Measurements from ENCODE around the gene TFCP2.

TFCP2 gene

GRCh38 chr12:51199366-51199945, 26.5 kb upstream of the TFCP2 start:
- no peak overlapping the region for H4K91ac ChIP-seq (ENCODE audit: low read depth, low read length)
- H3K4me3 ChIP-seq (ENCODE audit: low read depth, low read length), result no peak overlapping the region
- H3K14ac ChIP-seq (ENCODE audit: low read length), result no peak overlapping the region
- no peak overlapping the region for H4K12ac ChIP-seq (ENCODE audit: low read depth, low read length)
- no peak overlapping the region for H3K4me2 ChIP-seq (ENCODE audit: low read length)
- H3K23ac ChIP-seq (ENCODE audit: low read length), result no peak overlapping the region
- H2AK5ac ChIP-seq (ENCODE audit: low read length), result no peak overlapping the region
- DNase-seq, result no peak
- no peak overlapping the region for H2AFZ ChIP-seq (ENCODE audit: insufficient read depth, low read length, poor library complexity)
- H4K8ac ChIP-seq (ENCODE audit: low read depth, low read length), result no peak overlapping the region
- no peak overlapping the region for H2BK120ac ChIP-seq (ENCODE audit: insufficient read depth, low read length, poor library complexity)
- H2BK12ac ChIP-seq (ENCODE audit: low read length), result no peak overlapping the region
- H3K18ac ChIP-seq (ENCODE audit: low read length), result no peak overlapping the region
- no peaks in the 10 kb centered on the region for H3K9me3 ChIP-seq (ENCODE audit: insufficient read depth, low read depth, low read length)
- no peaks in the 10 kb centered on the region for H3K79me2 ChIP-seq (ENCODE audit: control insufficient read depth, insufficient read depth, low read length, poor library complexity)
- H3K36me3 ChIP-seq (ENCODE audit: control insufficient read depth in 1 of 2, insufficient read depth in 2 of 2, low read length in 2 of 2), result no peaks in the 10 kb centered on the region
- H2BK5ac ChIP-seq (ENCODE audit: low read depth, low read length, poor library complexity), result no peak overlapping the region
- no peak overlapping the region for H3K9ac ChIP-seq (ENCODE audit: low read length)
- H3K79me1 ChIP-seq (ENCODE audit: low read length), result no peaks in the 10 kb centered on the region
- H3K4ac ChIP-seq (ENCODE audit: low read depth, low read length), result no peak overlapping the region
- WGBS (ENCODE audit: extremely low coverage, insufficient coverage, insufficient read length), result no CpG with 5 or more reads among the region's 10 CpGs
- H3K4me1 ChIP-seq (ENCODE audit: control insufficient read depth in 1 of 2, insufficient read depth in 2 of 2, low read length in 2 of 2), result no peaks in the 10 kb centered on the region
- no peaks in the 10 kb centered on the region for H3K27me3 ChIP-seq (ENCODE audit: insufficient read depth, low read length)
- H3K27ac ChIP-seq (ENCODE audit: low read depth, low read length), result no peak overlapping the region

- H2BK120ac ChIP-seq (ENCODE audit: insufficient read depth, low read length, poor library complexity), result no peak overlapping the region
- H3K4me2 ChIP-seq (ENCODE audit: low read length), result no peak overlapping the region
- H3K36me3 ChIP-seq (ENCODE audit: control insufficient read depth in 1 of 2, insufficient read depth in 2 of 2, low read length in 2 of 2), result no peaks in the 10 kb centered on the region
- H4K91ac ChIP-seq (ENCODE audit: low read depth, low read length), result no peak overlapping the region
- H2BK5ac ChIP-seq (ENCODE audit: low read depth, low read length, poor library complexity), result no peak overlapping the region
- H3K9me3 ChIP-seq (ENCODE audit: insufficient read depth, low read depth, low read length), result no peaks in the 10 kb centered on the region
- H3K79me1 ChIP-seq (ENCODE audit: low read length), result no peaks in the 10 kb centered on the region
- H3K27ac ChIP-seq (ENCODE audit: low read depth, low read length), result no peak overlapping the region
- no peak overlapping the region for H3K4ac ChIP-seq (ENCODE audit: low read depth, low read length)
- H3K4me3 ChIP-seq (ENCODE audit: low read depth, low read length), result no peak overlapping the region
- H4K8ac ChIP-seq (ENCODE audit: low read depth, low read length), result no peak overlapping the region
- H3K4me1 ChIP-seq (ENCODE audit: control insufficient read depth in 1 of 2, insufficient read depth in 2 of 2, low read length in 2 of 2), result no peaks in the 10 kb centered on the region
- no CpG with 5 or more reads among the region's 16 CpGs for WGBS (ENCODE audit: extremely low coverage, insufficient coverage, insufficient read length)
- DNase-seq, result no peak
- H3K27me3 ChIP-seq (ENCODE audit: insufficient read depth, low read length), result no peaks in the 10 kb centered on the region
- H4K12ac ChIP-seq (ENCODE audit: low read depth, low read length), result no peak overlapping the region
- H2AK5ac ChIP-seq (ENCODE audit: low read length), result no peak overlapping the region
- H3K18ac ChIP-seq (ENCODE audit: low read length), result no peak overlapping the region
- H3K23ac ChIP-seq (ENCODE audit: low read length), result no peak overlapping the region
- H3K14ac ChIP-seq (ENCODE audit: low read length), result no peak overlapping the region
- H2AFZ ChIP-seq (ENCODE audit: insufficient read depth, low read length, poor library complexity), result no peak overlapping the region
- H3K9ac ChIP-seq (ENCODE audit: low read length), result no peak overlapping the region
- H2BK12ac ChIP-seq (ENCODE audit: low read length), result no peak overlapping the region
- H3K79me2 ChIP-seq (ENCODE audit: control insufficient read depth, insufficient read depth, low read length, poor library complexity), result no peaks in the 10 kb centered on the region
Observed at GRCh38 chr12:51198568-51199365, 25.8 kb upstream of the TFCP2 start.

GRCh38 chr12:51197736-51198567, 25.0 kb upstream of the TFCP2 start:
- whole genome bisulfite sequencing (ENCODE audit: extremely low coverage, insufficient coverage, insufficient read length), result no CpG with 5 or more reads among the region's 38 CpGs
- H4K8ac ChIP-seq (ENCODE audit: low read depth, low read length), result no peak overlapping the region

GRCh38 chr12:51196547-51196946, 23.6 kb upstream of the TFCP2 start:
- Histone ChIP-seq H3K36me3 (ENCODE audit: control insufficient read depth in 1 of 2, insufficient read depth in 2 of 2, low read length in 2 of 2) (no peaks in the 10 kb centered on the region), H2BK12ac (ENCODE audit: low read length) (no peak overlapping the region), H3K27me3 (ENCODE audit: insufficient read depth, low read length) (no peaks in the 10 kb centered on the region), H3K4ac (ENCODE audit: low read depth, low read length) (no peak overlapping the region), H3K9me3 (ENCODE audit: insufficient read depth, low read depth, low read length) (no peaks in the 10 kb centered on the region), H3K27ac (ENCODE audit: low read depth, low read length) (no peak overlapping the region), H4K12ac (ENCODE audit: low read depth, low read length) (no peak overlapping the region), H2BK5ac (ENCODE audit: low read depth, low read length, poor library complexity) (no peak overlapping the region), H3K9ac (ENCODE audit: low read length) (no peak overlapping the region), H3K79me2 (ENCODE audit: control insufficient read depth, insufficient read depth, low read length, poor library complexity) (no peaks in the 10 kb centered on the region), H2BK120ac (ENCODE audit: insufficient read depth, low read length, poor library complexity) (no peak overlapping the region), H3K4me1 (ENCODE audit: control insufficient read depth in 1 of 2, insufficient read depth in 2 of 2, low read length in 2 of 2) (no peaks in the 10 kb centered on the region), H3K14ac (ENCODE audit: low read length) (no peak overlapping the region), H3K23ac (ENCODE audit: low read length) (no peak overlapping the region), H3K4me2 (ENCODE audit: low read length) (no peak overlapping the region), H2AFZ (ENCODE audit: insufficient read depth, low read length, poor library complexity) (no peak overlapping the region), H4K8ac (ENCODE audit: low read depth, low read length) (no peak overlapping the region), H2AK5ac (ENCODE audit: low read length) (no peak overlapping the region), H4K91ac (ENCODE audit: low read depth, low read length) (no peak overlapping the region), H3K4me3 (ENCODE audit: low read depth, low read length) (no peak overlapping the region), H3K18ac (ENCODE audit: low read length) (no peak overlapping the region), H3K79me1 (ENCODE audit: low read length) (no peaks in the 10 kb centered on the region)
- no CpG with 5 or more reads among the region's 9 CpGs for WGBS (ENCODE audit: extremely low coverage, insufficient coverage, insufficient read length)
- no peak for DNase-seq

More at GRCh38 chr12:51197736-51198567, 25.0 kb upstream of the TFCP2 start:
- no peak overlapping the region for H4K12ac ChIP-seq (ENCODE audit: low read depth, low read length)
- H3K9ac ChIP-seq (ENCODE audit: low read length), result no peak overlapping the region
- H3K9me3 ChIP-seq (ENCODE audit: insufficient read depth, low read depth, low read length), result no peaks in the 10 kb centered on the region
- H3K36me3 ChIP-seq (ENCODE audit: control insufficient read depth in 1 of 2, insufficient read depth in 2 of 2, low read length in 2 of 2), result no peaks in the 10 kb centered on the region
- H3K4me2 ChIP-seq (ENCODE audit: low read length), result no peak overlapping the region
- H3K27me3 ChIP-seq (ENCODE audit: insufficient read depth, low read length), result no peaks in the 10 kb centered on the region
- no peaks in the 10 kb centered on the region for H3K79me2 ChIP-seq (ENCODE audit: control insufficient read depth, insufficient read depth, low read length, poor library complexity)
- H2BK120ac ChIP-seq (ENCODE audit: insufficient read depth, low read length, poor library complexity), result no peak overlapping the region
- H3K23ac ChIP-seq (ENCODE audit: low read length), result no peak overlapping the region
- H2BK5ac ChIP-seq (ENCODE audit: low read depth, low read length, poor library complexity), result no peak overlapping the region
- H3K18ac ChIP-seq (ENCODE audit: low read length), result no peak overlapping the region
- no peak for DNase-seq
- no peak overlapping the region for H3K27ac ChIP-seq (ENCODE audit: low read depth, low read length)
- H2BK12ac ChIP-seq (ENCODE audit: low read length), result no peak overlapping the region
- H3K14ac ChIP-seq (ENCODE audit: low read length), result no peak overlapping the region
- H3K4me3 ChIP-seq (ENCODE audit: low read depth, low read length), result no peak overlapping the region
- no peaks in the 10 kb centered on the region for H3K79me1 ChIP-seq (ENCODE audit: low read length)
- H3K4ac ChIP-seq (ENCODE audit: low read depth, low read length), result no peak overlapping the region
- no peaks in the 10 kb centered on the region for H3K4me1 ChIP-seq (ENCODE audit: control insufficient read depth in 1 of 2, insufficient read depth in 2 of 2, low read length in 2 of 2)
- H4K91ac ChIP-seq (ENCODE audit: low read depth, low read length), result no peak overlapping the region
- H2AFZ ChIP-seq (ENCODE audit: insufficient read depth, low read length, poor library complexity), result no peak overlapping the region
- H2AK5ac ChIP-seq (ENCODE audit: low read length), result no peak overlapping the region
